Activated CD8-positive, alpha-beta memory T cell treated with anti-CD3 and anti-CD28 coated beads for 24 hours (primary cell): ENCODE data around the gene EDN3.

Experiments used
- DNase-seq: peaks from one replicate; pipeline ENCODE4 v3.0.0-alpha.2; 2020

The EDN3 gene, protein sequence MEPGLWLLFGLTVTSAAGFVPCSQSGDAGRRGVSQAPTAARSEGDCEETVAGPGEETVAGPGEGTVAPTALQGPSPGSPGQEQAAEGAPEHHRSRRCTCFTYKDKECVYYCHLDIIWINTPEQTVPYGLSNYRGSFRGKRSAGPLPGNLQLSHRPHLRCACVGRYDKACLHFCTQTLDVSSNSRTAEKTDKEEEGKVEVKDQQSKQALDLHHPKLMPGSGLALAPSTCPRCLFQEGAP

DNA sequence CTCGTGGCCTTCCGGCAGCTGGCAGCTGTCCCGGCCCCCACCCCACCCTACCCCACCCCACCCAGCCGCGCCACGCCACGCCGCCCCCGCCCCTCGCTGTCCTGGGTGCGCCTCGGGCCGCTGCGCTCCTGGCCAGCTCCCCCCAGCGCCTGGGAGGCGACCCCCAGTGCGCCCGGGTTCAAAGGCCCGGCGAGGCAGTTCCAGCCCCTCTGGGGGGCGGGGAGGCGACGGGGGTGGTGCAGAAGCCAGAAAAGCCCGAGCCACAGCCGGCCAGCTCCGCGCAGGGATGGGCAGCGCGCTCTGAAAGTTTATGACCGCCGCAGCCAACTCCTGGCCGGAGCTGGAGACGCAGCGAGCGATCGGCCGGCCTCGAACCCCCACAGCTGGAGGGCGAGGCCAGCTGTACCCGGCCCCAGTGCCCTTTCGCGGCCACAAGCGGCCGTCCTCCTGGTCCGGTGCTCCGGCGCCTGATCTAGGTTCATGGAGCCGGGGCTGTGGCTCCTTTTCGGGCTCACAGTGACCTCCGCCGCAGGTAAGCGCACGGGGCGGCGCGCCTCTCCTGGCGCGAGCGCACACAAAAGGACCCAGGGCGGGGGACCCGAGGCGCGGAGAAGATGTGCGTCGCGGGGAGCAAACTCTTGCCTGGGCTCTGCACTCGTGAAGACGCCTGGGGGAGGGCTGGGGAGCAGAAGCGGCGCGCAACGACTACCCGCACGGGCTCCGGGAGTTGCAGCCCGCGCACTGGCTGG is at the start of gene EDN3:
Gene EDN3, plus strand, starts transcription at position 279 of the 749 bp plus-strand sequence. Its CDS starts 202 bp downstream, at position 481.
- no peak for DNase-seq

DNA sequence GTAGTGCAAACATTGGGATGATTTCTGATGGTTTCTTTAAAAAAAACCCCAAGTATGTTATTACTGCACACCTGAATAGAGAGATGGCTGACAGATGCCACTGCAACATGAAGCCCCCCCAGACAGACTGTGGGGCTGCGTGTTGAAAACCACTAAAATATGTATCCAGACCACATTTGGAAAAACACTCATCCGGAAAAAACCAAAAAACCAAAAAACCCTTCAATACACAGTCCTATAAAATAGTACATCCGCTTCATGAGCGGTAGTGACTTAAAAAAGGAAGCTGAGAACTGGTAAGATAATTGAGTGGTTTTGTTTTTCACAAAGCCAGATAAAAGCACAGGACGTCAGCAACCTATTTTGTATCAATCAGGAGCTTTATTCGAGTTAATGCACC is 47.1 kb upstream of the EDN3 start:
- DNase-seq: no peak

- peak; percentile 63 for DNase-seq
These were observed 46.6 kb upstream of the EDN3 start for GRCh38 chr20:59253779-59254319.

DNA sequence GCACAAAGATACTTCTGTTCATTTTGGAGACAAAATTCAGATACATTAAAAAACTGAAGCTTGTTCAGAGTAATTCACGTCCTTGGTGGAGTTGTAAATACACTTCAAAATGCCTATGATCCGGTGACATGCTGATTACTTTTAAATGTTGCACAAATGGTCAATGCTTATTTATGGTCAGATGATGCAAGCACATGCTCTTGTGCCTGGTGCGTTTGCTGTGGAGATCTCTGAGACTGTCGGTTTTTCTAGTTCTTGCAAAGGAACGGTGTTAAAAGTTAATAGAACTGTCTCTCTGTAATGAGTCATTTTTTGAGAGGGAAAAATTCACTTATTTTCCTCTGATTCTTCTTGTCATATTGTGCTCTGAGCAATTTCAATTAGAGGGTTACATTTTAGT is 45.2 kb upstream of the EDN3 start:
- no peak for DNase-seq

- DNase-seq: no peak
These were observed 42.2 kb upstream of the EDN3 start for GRCh38 chr20:59258221-59258621.

DNA sequence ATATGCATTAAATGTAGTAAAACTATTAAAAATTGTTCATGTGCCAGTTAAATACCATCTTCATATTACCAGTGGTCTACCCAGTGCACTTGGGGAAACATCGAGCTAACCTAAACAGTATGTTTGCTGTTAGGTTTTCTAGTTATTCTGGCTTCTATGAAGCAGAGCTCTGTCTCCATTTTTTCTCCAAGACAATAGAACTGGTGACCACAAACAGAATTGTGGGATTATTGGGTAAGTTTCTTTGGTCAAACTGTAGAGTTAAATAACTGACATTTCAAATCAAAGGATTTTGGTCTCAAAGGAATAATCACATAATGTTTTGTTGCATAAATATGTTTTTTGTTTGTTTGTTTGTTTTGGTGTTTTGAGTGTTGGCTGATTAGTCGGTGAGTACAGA is 40.5 kb upstream of the EDN3 start:
- DNase-seq: no peak

GRCh38 chr20:59265298-59265697 is 35.1 kb upstream of the EDN3 start:
- DNase-seq: no peak

GRCh38 chr20:59268870-59269269 is 31.5 kb upstream of the EDN3 start:
- DNase-seq: no peak

DNA sequence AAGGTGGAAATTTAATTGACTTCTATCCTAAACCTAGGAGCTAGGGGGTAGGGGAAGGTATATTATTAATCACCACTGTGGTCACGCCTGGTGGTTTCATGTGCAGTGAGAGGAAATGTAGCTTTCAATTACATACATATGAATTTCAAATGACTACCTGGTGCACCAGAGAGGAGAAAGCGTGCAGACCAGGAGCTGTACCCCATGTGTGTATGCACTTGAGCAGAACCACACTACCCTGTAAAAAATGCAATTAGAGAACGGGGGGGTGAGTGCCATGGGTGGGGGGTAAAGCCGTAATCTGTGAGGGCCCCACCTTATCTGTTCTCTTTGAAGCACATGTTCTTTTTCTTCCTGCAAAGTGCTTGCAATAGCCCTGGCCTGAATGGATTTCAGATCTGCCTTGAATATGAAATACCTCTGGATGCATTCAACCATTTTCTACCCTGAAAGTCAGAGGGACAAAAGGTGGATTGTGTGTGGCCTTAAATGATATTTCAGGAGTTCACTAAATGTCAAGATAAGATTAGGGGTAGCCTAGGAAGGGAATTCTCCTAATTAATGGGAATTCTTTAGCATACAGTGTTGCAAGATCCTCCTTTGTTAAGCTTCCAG is 30.9 kb upstream of the EDN3 start:
- no peak for DNase-seq

DNA sequence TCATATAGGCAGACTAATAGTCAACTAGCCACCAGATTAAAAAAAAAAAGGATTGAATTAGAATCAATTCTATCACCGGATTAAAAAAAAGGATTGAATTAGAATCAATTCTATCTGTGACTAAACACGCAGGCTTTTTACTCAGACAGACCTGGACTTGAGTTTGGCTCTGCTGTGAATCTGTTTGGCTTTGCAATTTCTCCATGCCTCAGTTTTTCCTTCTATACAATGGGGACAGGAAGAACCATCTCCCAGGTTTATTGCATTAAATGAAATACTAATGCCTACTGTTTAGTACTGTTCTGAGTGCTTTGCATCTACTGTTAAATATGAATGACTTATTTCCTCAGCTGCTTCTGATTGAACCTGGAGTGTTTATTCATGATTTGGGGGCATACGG is 30.0 kb upstream of the EDN3 start:
- no peak for DNase-seq

GRCh38 chr20:59273739-59274357 is 26.6 kb upstream of the EDN3 start:
- no peak for DNase-seq

DNA sequence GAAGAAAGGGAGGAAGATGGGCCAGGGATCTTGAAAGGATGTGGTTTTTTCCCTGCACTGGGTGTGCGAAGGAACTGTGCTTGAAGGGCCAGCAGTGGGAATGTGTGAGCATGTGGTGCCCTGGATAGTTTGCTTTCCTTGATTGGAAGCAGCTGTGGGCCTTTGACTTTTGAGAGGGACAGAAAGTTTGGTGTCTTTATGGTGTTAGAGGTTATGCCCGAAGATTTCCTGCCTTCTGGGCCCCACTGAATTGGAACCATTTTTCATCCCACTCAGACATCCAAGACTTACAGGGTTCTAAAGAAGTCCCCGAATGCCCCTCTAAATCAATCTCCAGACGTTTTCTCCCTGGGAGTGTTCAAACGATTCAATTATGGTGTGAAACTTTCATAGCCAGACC is 23.5 kb upstream of the EDN3 start:
- no peak for DNase-seq

GRCh38 chr20:59284470-59284869 is 15.9 kb upstream of the EDN3 start:
- DNase-seq: no peak

DNA sequence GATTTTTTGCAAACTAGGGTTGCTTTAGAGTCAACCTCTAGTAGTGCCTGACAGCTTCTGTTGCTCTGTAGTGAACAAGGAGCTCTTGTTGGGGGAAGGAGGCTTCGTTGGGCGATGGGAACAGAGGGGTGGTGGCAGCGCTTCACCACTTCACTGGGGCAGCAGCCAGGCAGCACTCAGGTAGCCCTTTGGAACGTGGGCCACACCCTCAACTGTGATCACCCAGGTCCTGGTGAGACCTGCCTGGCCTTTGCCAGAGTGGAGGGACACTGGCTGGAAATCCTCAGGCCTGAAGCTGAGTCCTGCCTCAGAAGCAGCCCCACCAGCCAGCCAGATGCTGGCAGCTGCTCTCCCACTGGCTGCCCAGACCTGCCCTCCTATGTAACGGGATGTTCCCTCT is 10.4 kb upstream of the EDN3 start:
- DNase-seq: no peak

DNA sequence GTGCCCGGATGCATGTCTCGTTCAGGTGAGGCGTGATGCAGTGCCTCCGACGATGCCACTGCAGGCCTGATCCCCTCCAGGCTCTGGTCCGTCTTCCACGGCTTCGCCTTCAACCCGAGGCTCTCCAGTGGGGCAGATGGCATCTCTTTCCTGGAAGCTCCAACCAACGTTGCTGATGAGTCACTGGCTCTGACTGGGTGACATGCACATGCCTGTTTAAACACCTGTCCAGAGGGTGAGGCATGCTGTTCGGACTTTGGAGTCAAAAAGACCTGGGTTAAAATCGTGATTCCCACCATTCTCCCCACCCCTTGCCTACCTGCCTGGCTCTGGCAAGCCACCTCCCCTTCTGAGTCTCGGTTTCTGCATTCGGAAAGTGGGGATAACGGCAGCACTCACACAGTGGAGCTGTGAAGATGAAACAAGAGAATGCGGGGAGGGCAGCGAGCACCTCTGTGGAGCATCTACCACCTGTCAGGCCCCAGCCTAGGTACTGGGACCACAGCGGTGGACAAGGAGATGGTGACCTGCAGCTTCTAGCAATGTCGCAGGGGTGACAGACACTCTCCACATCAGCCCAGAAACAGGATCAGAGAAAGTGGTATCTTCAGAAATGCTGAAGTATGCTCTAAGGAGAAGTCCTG is 8.5 kb upstream of the EDN3 start:
- DNase-seq: no peak

DNA sequence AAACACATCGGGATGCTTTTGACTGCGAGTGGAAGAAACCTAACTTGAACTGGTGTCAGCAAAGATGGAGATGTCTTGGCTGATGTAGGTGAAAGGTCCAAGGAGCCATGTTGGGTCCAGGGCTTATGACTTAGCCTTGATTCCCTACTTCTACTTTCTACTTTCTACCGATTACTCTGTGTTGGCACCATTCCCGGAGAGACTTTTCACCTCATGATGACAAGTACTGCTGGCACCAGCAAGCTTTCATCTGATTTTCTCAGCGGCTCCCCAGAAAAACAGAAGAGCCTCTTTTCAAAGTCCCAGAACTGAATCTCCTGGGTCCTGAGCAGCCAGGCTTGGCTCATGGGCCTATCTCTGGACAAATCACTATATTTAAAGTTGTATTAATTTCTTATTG is 4.9 kb upstream of the EDN3 start:
- DNase-seq: no peak

- no peak for DNase-seq
These were observed 2.7 kb upstream of the EDN3 start for GRCh38 chr20:59297686-59298085.

GRCh38 chr20:59299945-59300332 is 472 bp upstream of the EDN3 start:
- no peak for DNase-seq

GRCh38 chr20:59301343-59302007 is 1.1 kb downstream of the EDN3 start:
- DNase-seq: no peak

- DNase-seq: no peak
These were observed 5.7 kb downstream of the EDN3 start for GRCh38 chr20:59305908-59306655.

- DNase-seq: no peak
These were observed 6.9 kb downstream of the EDN3 start for GRCh38 chr20:59307270-59307669.
